Left cardiac atrium (tissue), 4 donors: ENCODE data around the gene MPHOSPH10. TPM values are rescaled to one million over a fixed set of nuclear protein-coding genes. Genes with fewer than 3 reads are reported as not detected.
"Not testable (repeated sequence)": the region's sequence is repeated elsewhere in the genome, so short reads cannot be mapped to it uniquely, and the experiment has no call there.

Source experiments
- ATAC-seq, 2 donors: fragments of 200-7000 bp; cut with Tn5 transposase; one replicate each; pipeline ENCODE4 v1.9.1; 2020; ENCODE audit warnings: mild to moderate bottlenecking in 2 of 2, moderate library complexity in 2 of 2
- DNase-seq: peaks from one replicate; pipeline ENCODE4 v3.0.0-alpha.2; 2020
- intact Hi-C, 2 donors: fragments of 100-400 bp; cut with DNase I; formaldehyde crosslinking; loops; one replicate each; pipeline versions ENCODE4 v1.14.1 to v1.15.1; 2022 to 2023
- long read RNA-seq: library from polyadenylated mRNA; unstranded; transcript quantifications from one replicate; pipeline ENCODE4 v2.0.0, GENCODE V29; 2021
- total RNA-seq, 2 donors: library from RNA; stranded (reverse); fragmentation: NEBNext Ultra II Directional; extraction: Animal tissue kit (Norgen Biotek cat#: 25700); gene quantifications; one replicate each; pipeline ENCODE4 v1.2.1, GENCODE V29; 2021
- donor health status: DM: no; HTN: yes; CAD: no.
- donor health status: DM: no; HTN: yes; CAD: no; lungs with severe emphysema.
- donor health status: DM: yes; HTN: yes; CAD: no.
- donor health status: Dilated cardiomyopathy.

MPHOSPH10 gene
- 10 to 100 TPM; 18.3 to 29.6 TPM for total RNA-seq
- long read RNA-seq, transcript MPHOSPH10-201 (11 exons, 2,484 nt) = major isoform, 7 of 14 reads
- long read RNA-seq, partial matches to known transcripts = 6 of 14 reads
- long read RNA-seq, other reads (novel, unspliced or antisense) = 1 of 14 reads

- ATAC-seq (peak; percentile 97 to 98), DNase-seq (peak; percentile 94)
- intact Hi-C loops = loop anchor here in 1 of 2 donors (2.0 kb wide), 1 partner anchor 62 kb away; the partner anchor contains the start of gene NAGK
These were observed at the start of gene MPHOSPH10, which contains the start of gene MCEE for GRCh38 chr2:71130152-71130904. Gene MPHOSPH10 (plus strand): TSS chr2:71130634. CDS start chr2:71130666, 32 bp downstream. Gene MCEE (minus strand): TSS chr2:71130229. CDS start chr2:71130219, 10 bp downstream.

- ATAC-seq = no peak
- DNase-seq = no peak
- intact Hi-C loops = no loop called here
These were observed 47.8 kb upstream of the MPHOSPH10 start for GRCh38 chr2:71082402-71083252.

- DNase-seq, intact Hi-C loops, ATAC-seq: not testable (repeated sequence)
These were observed 47.1 kb upstream of the MPHOSPH10 start for GRCh38 chr2:71083297-71083696.

- ATAC-seq = peak; percentile 38 to 50
- intact Hi-C loops, DNase-seq: not testable (repeated sequence)
These were observed 46.6 kb upstream of the MPHOSPH10 start for GRCh38 chr2:71083752-71084312.

GRCh38 chr2:71085325-71086003, 45.0 kb upstream of the MPHOSPH10 start:
- intact Hi-C loops, ATAC-seq, DNase-seq: not testable (repeated sequence)

GRCh38 chr2:71089475-71089874, 41.0 kb upstream of the MPHOSPH10 start:
- intact Hi-C loops, ATAC-seq, DNase-seq: not testable (repeated sequence)

- DNase-seq, intact Hi-C loops, ATAC-seq: not testable (repeated sequence)
These were observed 38.6 kb upstream of the MPHOSPH10 start for GRCh38 chr2:71091808-71092207.

- ATAC-seq = peak in 1 of 2 donors; percentile 80
- DNase-seq, intact Hi-C loops: not testable (repeated sequence)
These were observed 37.8 kb upstream of the MPHOSPH10 start for GRCh38 chr2:71092491-71093260.

- intact Hi-C loops = no loop called here
- peak; percentile 36 for DNase-seq
- peak in 1 of 2 donors; percentile 64 for ATAC-seq
These were observed 30.1 kb upstream of the MPHOSPH10 start for GRCh38 chr2:71100195-71100964.

GRCh38 chr2:71101656-71102055, 28.8 kb upstream of the MPHOSPH10 start:
- ATAC-seq (no peak), DNase-seq (no peak)
- intact Hi-C loops = no loop called here

- DNase-seq (no peak), ATAC-seq (no peak)
- intact Hi-C loops = no loop called here
These were observed 27.3 kb upstream of the MPHOSPH10 start for GRCh38 chr2:71102981-71103681.

- DNase-seq = no peak
- intact Hi-C loops = no loop called here
- ATAC-seq = no peak
These were observed 26.6 kb upstream of the MPHOSPH10 start for GRCh38 chr2:71103809-71104208.

GRCh38 chr2:71106463-71106862, 24.0 kb upstream of the MPHOSPH10 start:
- ATAC-seq, DNase-seq, intact Hi-C loops: not testable (repeated sequence)

GRCh38 chr2:71108091-71108490, 22.3 kb upstream of the MPHOSPH10 start:
- ATAC-seq (no peak), DNase-seq (no peak)
- intact Hi-C loops = no loop called here

GRCh38 chr2:71113843-71114242, 16.6 kb upstream of the MPHOSPH10 start:
- ATAC-seq (no peak), DNase-seq (no peak)
- intact Hi-C loops = no loop called here

- no peak for ATAC-seq
- DNase-seq = no peak
- intact Hi-C loops = no loop called here
These were observed 13.4 kb upstream of the MPHOSPH10 start for GRCh38 chr2:71117063-71117462.

GRCh38 chr2:71120195-71120594, 10.2 kb upstream of the MPHOSPH10 start:
- ATAC-seq = peak in 1 of 2 donors; percentile 26
- intact Hi-C loops = no loop called here
- DNase-seq = no peak
